GM04504 (cell line): ENCODE data around the gene ZNF586.
"Not testable (repeated sequence)": the region's sequence is repeated elsewhere in the genome, so short reads cannot be mapped to it uniquely, and the experiment has no call there.

Source experiments
- DNase-seq: peaks from one replicate; pipeline ENCODE4 v3.0.0-alpha.2; 2012; ENCODE audit warnings: low read depth

ZNF586 gene

GRCh38 chr19:57823608-57824007 lies 54.1 kb downstream of the ZNF586 start:
- DNase-seq, result not testable (repeated sequence)

DNA sequence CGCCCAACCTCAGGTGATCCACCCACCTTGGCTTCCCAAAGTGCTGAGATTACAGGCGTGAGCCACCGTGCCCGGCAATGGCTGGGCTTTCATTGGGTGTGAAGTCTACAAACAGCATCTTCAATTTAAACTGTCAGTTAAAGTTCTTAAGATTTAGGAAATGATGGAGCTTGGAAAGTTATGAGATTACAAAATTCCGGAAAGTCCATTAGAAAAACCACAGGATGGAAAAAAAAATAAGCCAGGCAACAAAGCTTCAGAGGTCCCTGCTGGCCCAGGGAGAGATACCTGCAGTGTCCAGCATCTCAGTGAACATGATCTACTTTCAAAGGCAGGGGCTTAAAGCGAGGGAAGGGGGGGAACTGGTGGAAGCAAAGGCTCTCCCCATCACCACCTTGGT lies 56.0 kb downstream of the ZNF586 start:
- DNase-seq, result no peak

DNA sequence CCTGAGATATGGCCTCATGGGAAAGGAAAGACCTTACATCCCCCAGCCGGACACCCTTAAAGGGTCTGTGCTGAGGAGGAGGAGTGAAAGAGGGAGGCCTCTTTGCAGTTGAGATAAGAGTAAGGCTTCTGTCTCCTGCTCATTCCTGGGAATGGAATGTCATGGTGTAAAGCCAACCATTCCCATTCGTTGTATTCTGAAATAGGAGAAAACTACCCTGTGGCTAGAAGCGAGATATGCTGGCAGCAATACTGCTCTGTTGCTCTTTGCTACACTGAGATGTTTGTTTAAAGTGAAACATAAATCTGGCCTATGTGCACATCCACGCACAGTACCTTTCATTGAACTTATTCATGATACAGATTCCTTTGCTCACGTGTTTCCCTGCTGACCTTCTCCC lies 59.8 kb downstream of the ZNF586 start:
- no peak for DNase-seq

DNA sequence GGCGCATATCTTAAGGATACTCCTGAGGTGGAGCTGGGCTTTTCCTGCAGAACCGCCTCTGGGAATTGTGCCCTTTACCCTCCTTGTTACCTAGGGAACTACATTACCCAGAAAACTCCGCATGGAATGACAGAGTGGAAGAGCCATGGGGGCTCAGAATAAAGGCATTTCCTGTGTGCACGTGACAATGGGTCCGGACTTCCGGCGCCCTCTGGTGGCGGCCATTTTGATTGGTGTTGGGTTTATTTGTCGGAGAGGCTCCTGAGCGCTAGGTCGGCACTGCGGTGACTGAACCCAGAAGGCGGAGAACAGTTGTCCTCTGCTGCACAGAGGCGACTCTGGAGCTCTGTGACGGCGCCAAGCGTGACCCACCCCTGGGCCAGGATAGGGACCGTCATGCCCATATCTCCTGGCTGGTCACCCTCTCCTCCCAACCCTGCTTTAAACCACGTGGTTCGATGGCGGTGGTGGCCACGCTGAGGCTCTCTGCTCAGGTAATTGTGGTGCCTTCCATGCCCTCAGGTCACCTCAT lies 60.7 kb downstream of the ZNF586 start, which contains the start of gene ZNF587B:
ZNF587B (plus strand) TSS at position 229 of the 532 bp plus-strand sequence; CDS start at position 459, 230 bp downstream.
- DNase-seq, result no peak
